DND-41 (cell line): ENCODE results near the gene TRIM44.

Experiments
- ATAC-seq: fragments of 200-7000 bp; cut with Tn5 transposase; 3 replicates; pipeline ENCODE4 v1.9.1; 2021; ENCODE audit warnings: low read depth; ENCODE audit not compliant: insufficient read depth
- DNase-seq: peaks from one replicate; pipeline ENCODE4 v3.0.0-alpha.2; 2020
- H2AFZ ChIP-seq: 2 replicates; pipeline ENCODE4 v1.6.0; 2012; ENCODE audit warnings: low read depth, low read length
- H3K27ac ChIP-seq: 2 replicates; pipeline ENCODE4 v1.5.1; 2012; ENCODE audit warnings: low read length, inconsistent platforms
- H3K27me3 ChIP-seq: fragments of 200-600 bp; sonication (generic); 2 replicates; pipeline ENCODE4 v1.6.0; 2012; ENCODE audit warnings: low read length, mild to moderate bottlenecking, inconsistent platforms; ENCODE audit not compliant: insufficient read depth, poor library complexity
- H3K36me3 ChIP-seq: 2 replicates; pipeline ENCODE4 v1.5.1; 2012; ENCODE audit warnings: low read length, inconsistent platforms; ENCODE audit not compliant: insufficient read depth
- H3K4me1 ChIP-seq: 2 replicates; pipeline ENCODE4 v1.5.1; 2012; ENCODE audit warnings: mild to moderate bottlenecking, low read length; ENCODE audit not compliant: insufficient read depth
- H3K4me2 ChIP-seq: 2 replicates; pipeline ENCODE4 v1.6.0; 2012; ENCODE audit warnings: mild to moderate bottlenecking, moderate library complexity, low read length, inconsistent platforms; ENCODE audit not compliant: insufficient read depth
- H3K4me3 ChIP-seq, 2 experiments: fragments of 200-600 bp in 1 of 2; shearing (Covaris generic) in 1 of 2; 2 replicates each; pipeline ENCODE4 v1.5.1; 2012 to 2016; ENCODE audit warnings: inconsistent platforms in 2 of 2, low read length in 2 of 2, mild to moderate bottlenecking in 2 of 2, low read depth in 1 of 2, moderate library complexity in 1 of 2
- H3K79me2 ChIP-seq: 2 replicates; pipeline ENCODE4 v1.6.0; 2012; ENCODE audit warnings: low read length, inconsistent platforms; ENCODE audit not compliant: insufficient read depth
- H3K9ac ChIP-seq: 2 replicates; pipeline ENCODE4 v1.6.0; 2012; ENCODE audit warnings: low read depth, mild to moderate bottlenecking, inconsistent platforms, low read length, moderate library complexity
- H3K9me3 ChIP-seq: 2 replicates; pipeline ENCODE4 v1.5.1; 2012; ENCODE audit warnings: low read length, moderate library complexity, mild to moderate bottlenecking, inconsistent platforms; ENCODE audit not compliant: insufficient read depth, severe bottlenecking
- H4K20me1 ChIP-seq: 2 replicates; pipeline ENCODE4 v1.6.0; 2012; ENCODE audit warnings: low read length; ENCODE audit not compliant: insufficient read depth
- CTCF ChIP-seq: IDR thresholded peaks from 2 replicates; pipeline ENCODE4 v1.5.1; 2012; ENCODE audit warnings: borderline replicate concordance, low read length, moderate library complexity, mild to moderate bottlenecking; ENCODE audit not compliant: poor library complexity, severe bottlenecking; ENCODE audit errors: extremely low read depth
- EZH2 ChIP-seq: IDR thresholded peaks from 3 replicates; pipeline ENCODE4 v1.6.1; 2012; ENCODE audit warnings: borderline replicate concordance, low read depth, mild to moderate bottlenecking, moderate library complexity, low read length, inconsistent platforms; ENCODE audit not compliant: severe bottlenecking

TRIM44 gene

GRCh38 chr11:35654711-35655110, 7.9 kb upstream of the TRIM44 start:
- TF ChIP-seq EZH2: no peak
- TF ChIP-seq CTCF: no peak
- Histone ChIP-seq H3K4me1 (no peaks in the 10 kb centered on the region), H3K79me2 (no peaks in the 10 kb centered on the region), H3K9me3 (no peaks in the 10 kb centered on the region), H3K9ac (no peak overlapping the region), H3K4me2 (no peak overlapping the region), H3K4me3 (no peak overlapping the region), H2AFZ (no peak overlapping the region), H3K27ac (no peak overlapping the region), H3K27me3 (no peaks in the 10 kb centered on the region), H3K36me3 (no peaks in the 10 kb centered on the region), H4K20me1 (no peaks in the 10 kb centered on the region)
- DNase-seq (no peak), ATAC-seq (no peak)

DNA sequence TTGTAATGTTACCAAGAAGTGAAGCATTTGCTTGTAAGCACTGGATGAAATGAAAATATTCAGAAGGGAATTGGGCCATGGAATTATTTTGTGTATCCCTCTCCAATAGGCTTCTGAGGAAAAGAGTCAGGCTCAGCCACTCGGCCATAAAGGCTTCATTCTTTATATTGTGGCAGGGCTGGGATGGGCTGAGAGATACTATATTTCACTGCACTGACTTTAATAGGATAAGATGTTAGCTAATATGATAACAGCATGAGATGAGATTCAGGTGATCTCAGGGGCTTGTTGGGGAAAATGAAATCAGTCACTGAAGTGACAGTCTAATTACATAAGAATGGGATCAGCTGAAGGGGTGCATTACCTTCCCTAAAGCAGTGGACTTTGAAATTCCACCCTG, 7.3 kb upstream of the TRIM44 start:
- no peak overlapping the region for H3K4me3 ChIP-seq
- TF ChIP-seq EZH2: no peak
- TF ChIP-seq CTCF: no peak
- H3K27ac ChIP-seq: no peak overlapping the region
- H3K4me1 ChIP-seq: no peaks in the 10 kb centered on the region
- H4K20me1 ChIP-seq: no peaks in the 10 kb centered on the region
- H3K79me2 ChIP-seq: no peaks in the 10 kb centered on the region
- DNase-seq: no peak
- H3K9me3 ChIP-seq: no peaks in the 10 kb centered on the region
- no peak overlapping the region for H2AFZ ChIP-seq
- no peaks in the 10 kb centered on the region for H3K27me3 ChIP-seq
- no peak overlapping the region for H3K4me2 ChIP-seq
- ATAC-seq: no peak
- no peak overlapping the region for H3K9ac ChIP-seq
- no peaks in the 10 kb centered on the region for H3K36me3 ChIP-seq

- Histone ChIP-seq H4K20me1 (no peaks in the 10 kb centered on the region), H2AFZ (no peak overlapping the region), H3K4me2 (no peak overlapping the region), H3K27me3 (no peaks in the 10 kb centered on the region), H3K9ac (no peak overlapping the region), H3K4me1 (no peaks in the 10 kb centered on the region), H3K79me2 (no peaks in the 10 kb centered on the region), H3K9me3 (no peaks in the 10 kb centered on the region), H3K36me3 (no peaks in the 10 kb centered on the region), H3K4me3 (no peak overlapping the region), H3K27ac (no peak overlapping the region)
- no peak for TF ChIP-seq CTCF
- no peak for TF ChIP-seq EZH2
- no peak for ATAC-seq
- no peak for DNase-seq
These were observed 6.7 kb upstream of the TRIM44 start for GRCh38 chr11:35655856-35656255.
